Ishikawa (cell line): ENCODE measurements around the gene GLIPR1L1.

ENCODE experiments used
- CEBPB ChIP-seq: IDR thresholded peaks from 2 replicates; pipeline ENCODE4 v1.6.1; 2012
- CREB1 ChIP-seq: IDR thresholded peaks from 2 replicates; pipeline ENCODE4 v1.6.1; 2012; ENCODE audit warnings: low read depth
- EGR1 ChIP-seq: IDR thresholded peaks from 2 replicates; pipeline ENCODE4 v1.6.1; 2012
- EP300 ChIP-seq: IDR thresholded peaks from 2 replicates; pipeline ENCODE4 v1.6.1; 2012; ENCODE audit warnings: borderline replicate concordance
- FOXM1 ChIP-seq: IDR thresholded peaks from 2 replicates; pipeline ENCODE4 v1.6.1; 2012; ENCODE audit warnings: low read depth, borderline replicate concordance
- NFIC ChIP-seq: IDR thresholded peaks from 2 replicates; pipeline ENCODE4 v1.6.1; 2012
- RAD21 ChIP-seq: IDR thresholded peaks from 2 replicates; pipeline ENCODE4 v1.6.1; 2012; ENCODE audit warnings: low read depth
- TAF1 ChIP-seq: IDR thresholded peaks from 2 replicates; pipeline ENCODE4 v1.6.1; 2012; ENCODE audit warnings: low read depth, mild to moderate bottlenecking
- TCF12 ChIP-seq: IDR thresholded peaks from 2 replicates; pipeline ENCODE4 v1.6.1; 2012; ENCODE audit warnings: low read depth
- TEAD4 ChIP-seq: IDR thresholded peaks from 2 replicates; pipeline ENCODE4 v1.6.1; 2012
- YY1 ChIP-seq: IDR thresholded peaks from 2 replicates; pipeline ENCODE4 v1.6.1; 2012; ENCODE audit warnings: low read depth
- ZBTB7A ChIP-seq: IDR thresholded peaks from 2 replicates; pipeline ENCODE4 v1.6.1; 2012; ENCODE audit warnings: low read depth
- TF ChIP-seq, protein P1 (sequence below): IDR thresholded peaks from 2 replicates; pipeline ENCODE4 v1.6.1; 2012
- TF ChIP-seq, protein P2 (sequence below): IDR thresholded peaks from 2 replicates; pipeline ENCODE4 v1.6.1; 2012
- TF ChIP-seq, protein P3 (sequence below): IDR thresholded peaks from 2 replicates; pipeline ENCODE4 v1.6.1; 2012; ENCODE audit warnings: low read depth, mild to moderate bottlenecking

Gene GLIPR1L1

DNA sequence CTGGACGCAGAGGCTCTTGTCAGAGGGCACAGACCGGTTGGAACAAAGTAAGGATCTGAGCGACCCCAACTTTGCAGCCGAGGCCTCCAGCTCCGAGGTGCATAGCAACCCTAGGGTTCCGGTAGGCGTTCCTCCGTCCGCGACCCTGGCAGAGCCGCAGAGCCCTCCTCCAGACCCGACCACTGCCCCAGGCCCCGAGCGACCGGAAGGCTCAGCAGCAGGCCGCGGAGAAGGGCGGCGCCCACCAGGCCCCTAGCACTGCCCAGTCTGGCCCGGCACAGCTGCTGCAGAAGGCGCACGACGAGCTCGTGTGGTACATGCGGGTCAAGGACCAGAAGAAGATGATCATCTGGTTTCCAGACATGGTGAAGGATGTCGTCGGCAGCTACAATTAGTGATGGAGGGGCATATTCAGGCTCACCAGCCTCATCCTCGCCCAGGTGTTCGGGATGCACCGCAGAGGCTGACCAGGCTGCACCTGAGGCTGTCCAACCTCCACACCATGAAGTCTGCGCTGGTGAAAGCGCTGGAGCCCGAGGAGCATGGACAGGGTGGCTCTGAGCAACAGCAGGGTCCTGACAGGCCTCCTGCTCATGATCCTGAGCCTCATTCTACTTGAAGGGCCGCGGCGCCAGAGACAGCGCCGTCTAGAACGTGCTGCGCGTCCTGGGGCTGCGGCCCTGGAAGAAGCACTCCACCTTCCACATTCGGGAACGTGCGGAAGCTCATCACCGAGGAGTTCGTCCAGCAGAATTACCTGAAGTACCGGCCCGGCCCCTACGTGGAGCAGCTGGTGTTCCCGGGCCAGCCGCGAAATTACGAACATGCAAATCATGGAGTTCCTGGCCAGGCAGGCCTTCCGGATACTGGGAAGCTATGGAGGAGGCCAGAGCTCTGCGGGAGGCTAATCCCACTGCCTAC, 28.8 kb upstream of the GLIPR1L1 start:
- TF ChIP-seq RAD21 (no peak), EP300 (no peak), TEAD4 (no peak), TCF12 (no peak), TAF1 (no peak), EGR1 (no peak)
- TF ChIP-seq, protein P1, sequence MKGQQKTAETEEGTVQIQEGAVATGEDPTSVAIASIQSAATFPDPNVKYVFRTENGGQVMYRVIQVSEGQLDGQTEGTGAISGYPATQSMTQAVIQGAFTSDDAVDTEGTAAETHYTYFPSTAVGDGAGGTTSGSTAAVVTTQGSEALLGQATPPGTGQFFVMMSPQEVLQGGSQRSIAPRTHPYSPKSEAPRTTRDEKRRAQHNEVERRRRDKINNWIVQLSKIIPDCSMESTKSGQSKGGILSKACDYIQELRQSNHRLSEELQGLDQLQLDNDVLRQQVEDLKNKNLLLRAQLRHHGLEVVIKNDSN = no peak

DNA sequence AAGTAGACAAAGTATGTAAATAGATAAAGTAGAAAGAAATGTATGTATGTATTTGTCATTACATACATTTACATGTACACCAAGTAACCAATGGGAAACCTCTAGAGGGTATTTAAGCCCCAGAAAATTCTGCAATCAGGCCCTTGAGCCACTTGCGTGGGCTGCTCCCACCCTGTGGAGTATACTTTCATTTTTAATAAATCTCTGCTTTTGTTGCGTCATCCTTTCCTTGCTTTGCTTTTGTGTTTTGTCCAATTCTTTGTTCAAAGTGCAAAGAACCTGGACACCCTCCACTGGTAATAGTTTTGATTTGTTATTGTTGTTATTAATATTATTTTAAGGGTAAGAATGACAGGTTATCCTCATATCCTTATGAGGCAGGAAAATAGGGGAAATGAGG, 26.2 kb upstream of the GLIPR1L1 start:
- TF ChIP-seq FOXM1 = no peak
- TF ChIP-seq, protein P1 = no peak
- no peak for TF ChIP-seq CREB1
- TF ChIP-seq, protein P2, sequence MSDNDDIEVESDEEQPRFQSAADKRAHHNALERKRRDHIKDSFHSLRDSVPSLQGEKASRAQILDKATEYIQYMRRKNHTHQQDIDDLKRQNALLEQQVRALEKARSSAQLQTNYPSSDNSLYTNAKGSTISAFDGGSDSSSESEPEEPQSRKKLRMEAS = no peak
- no peak for TF ChIP-seq YY1
- TF ChIP-seq TAF1 = no peak
- TF ChIP-seq NFIC = no peak

DNA sequence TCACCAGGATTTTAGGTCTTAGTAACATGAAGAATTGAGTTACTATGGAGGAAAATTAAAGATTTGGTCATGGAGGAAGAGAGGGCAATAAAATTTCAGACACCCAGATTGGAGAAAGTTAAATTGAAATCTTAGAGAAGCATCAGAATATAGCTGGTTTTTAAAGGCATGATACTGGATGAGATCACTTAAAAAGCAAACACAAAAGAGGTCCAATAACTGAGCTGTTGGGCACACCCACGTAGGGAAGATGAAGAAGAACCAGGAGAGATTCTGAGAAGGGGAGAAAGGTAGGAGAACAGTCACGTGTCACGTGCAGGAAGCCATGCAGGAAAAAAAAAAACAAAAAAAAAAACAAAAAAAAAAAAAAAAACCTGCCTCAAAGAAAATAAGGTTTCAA, 23.1 kb upstream of the GLIPR1L1 start:
- TF ChIP-seq CEBPB (no peak), ZBTB7A (no peak), EGR1 (no peak), TAF1 (no peak), TCF12 (no peak), TEAD4 (no peak), NFIC (no peak), CREB1 (no peak), RAD21 (no peak), FOXM1 (no peak), YY1 (no peak), EP300 (no peak)
- TF ChIP-seq, protein P1 = no peak
- TF ChIP-seq, protein P2 = no peak
- TF ChIP-seq, protein P3, sequence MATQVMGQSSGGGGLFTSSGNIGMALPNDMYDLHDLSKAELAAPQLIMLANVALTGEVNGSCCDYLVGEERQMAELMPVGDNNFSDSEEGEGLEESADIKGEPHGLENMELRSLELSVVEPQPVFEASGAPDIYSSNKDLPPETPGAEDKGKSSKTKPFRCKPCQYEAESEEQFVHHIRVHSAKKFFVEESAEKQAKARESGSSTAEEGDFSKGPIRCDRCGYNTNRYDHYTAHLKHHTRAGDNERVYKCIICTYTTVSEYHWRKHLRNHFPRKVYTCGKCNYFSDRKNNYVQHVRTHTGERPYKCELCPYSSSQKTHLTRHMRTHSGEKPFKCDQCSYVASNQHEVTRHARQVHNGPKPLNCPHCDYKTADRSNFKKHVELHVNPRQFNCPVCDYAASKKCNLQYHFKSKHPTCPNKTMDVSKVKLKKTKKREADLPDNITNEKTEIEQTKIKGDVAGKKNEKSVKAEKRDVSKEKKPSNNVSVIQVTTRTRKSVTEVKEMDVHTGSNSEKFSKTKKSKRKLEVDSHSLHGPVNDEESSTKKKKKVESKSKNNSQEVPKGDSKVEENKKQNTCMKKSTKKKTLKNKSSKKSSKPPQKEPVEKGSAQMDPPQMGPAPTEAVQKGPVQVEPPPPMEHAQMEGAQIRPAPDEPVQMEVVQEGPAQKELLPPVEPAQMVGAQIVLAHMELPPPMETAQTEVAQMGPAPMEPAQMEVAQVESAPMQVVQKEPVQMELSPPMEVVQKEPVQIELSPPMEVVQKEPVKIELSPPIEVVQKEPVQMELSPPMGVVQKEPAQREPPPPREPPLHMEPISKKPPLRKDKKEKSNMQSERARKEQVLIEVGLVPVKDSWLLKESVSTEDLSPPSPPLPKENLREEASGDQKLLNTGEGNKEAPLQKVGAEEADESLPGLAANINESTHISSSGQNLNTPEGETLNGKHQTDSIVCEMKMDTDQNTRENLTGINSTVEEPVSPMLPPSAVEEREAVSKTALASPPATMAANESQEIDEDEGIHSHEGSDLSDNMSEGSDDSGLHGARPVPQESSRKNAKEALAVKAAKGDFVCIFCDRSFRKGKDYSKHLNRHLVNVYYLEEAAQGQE = no peak

DNA sequence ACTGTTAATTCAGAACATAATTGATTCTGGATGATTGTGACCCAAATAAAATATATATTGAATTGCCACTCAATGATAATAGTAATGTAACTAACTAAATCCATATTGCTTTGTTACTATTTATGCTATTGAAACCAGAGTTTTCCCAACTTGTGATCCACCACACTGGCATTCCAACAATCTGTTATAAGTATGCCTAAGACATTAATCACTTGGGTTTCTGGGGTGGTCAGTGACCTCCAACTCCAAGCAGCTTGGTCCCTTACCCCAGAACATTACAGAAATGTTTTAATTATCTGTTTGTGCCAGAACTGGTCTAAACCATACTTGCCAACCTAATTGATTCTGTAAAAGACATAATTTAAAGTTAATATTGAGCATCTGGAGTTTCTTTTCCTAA, 19.0 kb upstream of the GLIPR1L1 start:
- TF ChIP-seq CREB1 (no peak), YY1 (no peak), TEAD4 (no peak), FOXM1 (no peak), RAD21 (no peak), NFIC (no peak), CEBPB (no peak), TCF12 (no peak), TAF1 (no peak), EGR1 (no peak), ZBTB7A (no peak)
- TF ChIP-seq, protein P2 = no peak
- TF ChIP-seq, protein P3 = no peak
- TF ChIP-seq, protein P1 = no peak
